NT2/D1 (cell line): ENCODE results near the gene EXT2.

ENCODE experiments used
- SUZ12 ChIP-seq: IDR thresholded peaks from 2 replicates; pipeline ENCODE4 v1.6.1; 2011; ENCODE audit not compliant: insufficient read length, insufficient read depth; ENCODE audit errors: extremely low read depth
- ZNF274 ChIP-seq: IDR thresholded peaks from 2 replicates; pipeline ENCODE4 v1.6.1; 2011; ENCODE audit warnings: mild to moderate bottlenecking, low read depth, low read length

DNA sequence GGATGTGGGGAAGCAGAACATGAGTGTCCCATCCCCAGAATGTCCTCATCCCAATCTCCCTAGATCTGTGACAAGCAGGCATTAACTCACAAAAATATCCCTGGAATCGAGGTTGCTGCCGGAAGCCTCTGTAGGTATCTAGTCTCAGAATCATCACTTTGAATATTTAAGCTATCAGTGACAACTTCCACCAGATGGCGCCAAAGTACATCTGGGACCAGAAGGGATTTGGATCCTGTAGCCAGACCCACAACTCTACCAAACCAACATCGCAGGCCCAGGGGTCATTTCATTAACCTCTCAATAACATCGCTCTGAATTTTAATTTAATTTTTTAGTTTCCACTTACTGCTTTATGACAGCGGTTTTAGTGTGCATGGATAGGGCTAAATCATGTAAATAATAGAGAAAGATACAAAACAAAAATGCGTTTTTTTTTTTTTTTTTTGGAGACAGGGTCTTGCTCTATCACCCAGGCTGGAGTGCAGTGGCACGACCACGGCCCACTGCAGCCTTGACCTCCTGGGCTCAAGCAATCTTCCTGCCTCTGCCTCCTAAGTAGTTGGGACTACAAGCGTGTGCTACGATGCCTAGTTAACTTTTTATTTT is 1.1 kb upstream of the EXT2 start:
- TF ChIP-seq SUZ12 (no peak), ZNF274 (no peak)
